Activated B cell treated with CpG ODN at 0.5 μM for 24 hours (primary cell): ENCODE data around the gene PREX1. TPM values are rescaled to one million over a fixed set of nuclear protein-coding genes. Genes with fewer than 3 reads are reported as not detected.

Experiments used
- ATAC-seq: fragments of 200-7000 bp; cut with Tn5 transposase; one replicate; pipeline ENCODE4 v1.10.0; 2021; ENCODE audit warnings: low read depth, mild to moderate bottlenecking, moderate library complexity
- CTCF ChIA-PET: fragments of 350-600 bp; sonication (Branson Sonifier 250); formaldehyde crosslinking; loops from one replicate; lab custom pipeline; 2021; ENCODE audit warnings: antibody characterized with exemption; lab: Charles Lee
- POLR2A ChIA-PET: fragments of 350-600 bp; sonication (Branson Sonifier 250); formaldehyde crosslinking; loops from one replicate; lab custom pipeline; 2021; ENCODE audit warnings: antibody characterized with exemption; lab: Charles Lee
- DNase-seq: peaks from one replicate; pipeline ENCODE4 v3.0.0; 2022
- H3K27ac Mint-ChIP-seq: one replicate; pipeline ENCODE4 v1.8.0; 2020; ENCODE audit warnings: mixed read lengths
- H3K27me3 Mint-ChIP-seq: one replicate; pipeline ENCODE4 v1.8.0; 2021; ENCODE audit warnings: mixed read lengths
- H3K36me3 Mint-ChIP-seq: one replicate; pipeline ENCODE4 v1.8.0; 2021; ENCODE audit warnings: low read depth, mixed read lengths
- H3K4me1 Mint-ChIP-seq: one replicate; pipeline ENCODE4 v1.8.0; 2021; ENCODE audit warnings: mixed read lengths
- H3K4me3 Mint-ChIP-seq: one replicate; pipeline ENCODE4 v1.8.0; 2020; ENCODE audit warnings: mild to moderate bottlenecking, mixed read lengths
- H3K9me3 Mint-ChIP-seq: one replicate; pipeline ENCODE4 v1.8.0; 2020; ENCODE audit warnings: mixed read lengths
- CTCF ChIP-seq: fragments of 200-600 bp; IDR thresholded peaks from one replicate; pipeline ENCODE4 v1.8.0; 2022; ENCODE audit warnings: antibody characterized with exemption, mild to moderate bottlenecking
- intact Hi-C: fragments of 100-400 bp; cut with micrococcal nuclease; formaldehyde crosslinking; loops from one replicate; pipeline ENCODE4 v1.15.1; 2024
- total RNA-seq: library from RNA; stranded (reverse); gene quantifications from 2 replicates; pipeline ENCODE4 v1.2.3, GENCODE V29; 2022

Gene PREX1
- total RNA-seq, 1 donor from 2014 or later = 71.4 TPM

GRCh38 chr20:48597521-48598302, 230.1 kb downstream of the PREX1 start:
- H3K4me1 Mint-ChIP-seq = peaks cover 2% of the 10 kb centered on the region
- H3K27me3 Mint-ChIP-seq = peaks cover 6% of the 10 kb centered on the region
- no peaks in the 10 kb centered on the region for H3K36me3 Mint-ChIP-seq
- ChIA-PET POLR2A (no interaction called here), CTCF (no interaction called here)
- H3K4me3 Mint-ChIP-seq = no peak overlapping the region
- ATAC-seq = no peak
- no peak for DNase-seq
- intact Hi-C loops = no loop called here
- TF ChIP-seq CTCF = no peak
- no peak overlapping the region for H3K27ac Mint-ChIP-seq
- peaks cover 4% of the 10 kb centered on the region for H3K9me3 Mint-ChIP-seq

GRCh38 chr20:48596334-48596898, 231.4 kb downstream of the PREX1 start:
- intact Hi-C loops = no loop called here

GRCh38 chr20:48595495-48596333, 232.1 kb downstream of the PREX1 start:
- no peak for TF ChIP-seq CTCF
- no peak overlapping the region for H3K4me3 Mint-ChIP-seq
- CTCF ChIA-PET = no interaction called here
- intact Hi-C loops = no loop called here
- H3K36me3 Mint-ChIP-seq = no peaks in the 10 kb centered on the region
- no peak overlapping the region for H3K27ac Mint-ChIP-seq
- DNase-seq (no peak), ATAC-seq (no peak)
- POLR2A ChIA-PET = no interaction called here
- peaks cover 4% of the 10 kb centered on the region for H3K9me3 Mint-ChIP-seq
- H3K27me3 Mint-ChIP-seq = peaks cover 3% of the 10 kb centered on the region
- H3K4me1 Mint-ChIP-seq = peaks cover 2% of the 10 kb centered on the region

More at GRCh38 chr20:48596334-48596898, 231.4 kb downstream of the PREX1 start:
- CTCF ChIA-PET = no interaction called here
- ATAC-seq (no peak), DNase-seq (no peak)
- H3K27ac Mint-ChIP-seq = no peak overlapping the region
- H3K36me3 Mint-ChIP-seq = no peaks in the 10 kb centered on the region
- peaks cover 2% of the 10 kb centered on the region for H3K4me1 Mint-ChIP-seq
- H3K4me3 Mint-ChIP-seq = no peak overlapping the region
- POLR2A ChIA-PET = no interaction called here
- TF ChIP-seq CTCF = no peak
- H3K9me3 Mint-ChIP-seq = peaks cover 4% of the 10 kb centered on the region
- peaks cover 6% of the 10 kb centered on the region for H3K27me3 Mint-ChIP-seq

DNA sequence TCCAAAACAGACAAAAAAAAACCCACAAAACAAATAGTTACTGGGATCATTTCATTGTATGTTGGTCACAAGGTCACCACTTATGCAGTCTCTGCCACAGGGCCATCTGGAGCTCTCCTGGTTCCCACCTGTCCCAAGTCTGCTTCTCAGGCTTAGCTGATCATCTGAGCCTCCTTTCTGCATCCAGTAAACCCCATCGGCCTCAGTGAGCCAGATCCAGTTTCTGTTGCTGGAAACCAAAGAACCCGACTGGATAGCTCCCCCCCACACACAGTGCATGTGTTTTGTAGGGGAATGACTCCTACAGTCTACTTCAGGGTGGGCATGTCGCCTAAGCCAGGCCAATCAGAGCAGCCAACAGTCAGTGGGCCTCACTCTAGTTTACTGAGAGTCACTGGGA, 233.3 kb downstream of the PREX1 start:
- H3K4me3 Mint-ChIP-seq = no peak overlapping the region
- POLR2A ChIA-PET = no interaction called here
- no peak overlapping the region for H3K27ac Mint-ChIP-seq
- no peaks in the 10 kb centered on the region for H3K4me1 Mint-ChIP-seq
- CTCF ChIA-PET = no interaction called here
- H3K36me3 Mint-ChIP-seq = no peaks in the 10 kb centered on the region
- no peak for TF ChIP-seq CTCF
- no peaks in the 10 kb centered on the region for H3K27me3 Mint-ChIP-seq
- no peak for DNase-seq
- no peak for ATAC-seq
- intact Hi-C loops = no loop called here
- peaks cover 4% of the 10 kb centered on the region for H3K9me3 Mint-ChIP-seq
